Erythroblast (primary cell): ENCODE results near the gene ATP4A.

ENCODE experiments used
- GATA1 ChIP-seq: IDR thresholded peaks from 2 replicates; pipeline ENCODE4 v1.6.1; 2011; ENCODE audit warnings: low read depth, mild to moderate bottlenecking, control low read depth, low read length, moderate library complexity
- POLR2A ChIP-seq: IDR thresholded peaks from 2 replicates; pipeline ENCODE4 v1.6.1; 2011; ENCODE audit warnings: mild to moderate bottlenecking, low read length

DNA sequence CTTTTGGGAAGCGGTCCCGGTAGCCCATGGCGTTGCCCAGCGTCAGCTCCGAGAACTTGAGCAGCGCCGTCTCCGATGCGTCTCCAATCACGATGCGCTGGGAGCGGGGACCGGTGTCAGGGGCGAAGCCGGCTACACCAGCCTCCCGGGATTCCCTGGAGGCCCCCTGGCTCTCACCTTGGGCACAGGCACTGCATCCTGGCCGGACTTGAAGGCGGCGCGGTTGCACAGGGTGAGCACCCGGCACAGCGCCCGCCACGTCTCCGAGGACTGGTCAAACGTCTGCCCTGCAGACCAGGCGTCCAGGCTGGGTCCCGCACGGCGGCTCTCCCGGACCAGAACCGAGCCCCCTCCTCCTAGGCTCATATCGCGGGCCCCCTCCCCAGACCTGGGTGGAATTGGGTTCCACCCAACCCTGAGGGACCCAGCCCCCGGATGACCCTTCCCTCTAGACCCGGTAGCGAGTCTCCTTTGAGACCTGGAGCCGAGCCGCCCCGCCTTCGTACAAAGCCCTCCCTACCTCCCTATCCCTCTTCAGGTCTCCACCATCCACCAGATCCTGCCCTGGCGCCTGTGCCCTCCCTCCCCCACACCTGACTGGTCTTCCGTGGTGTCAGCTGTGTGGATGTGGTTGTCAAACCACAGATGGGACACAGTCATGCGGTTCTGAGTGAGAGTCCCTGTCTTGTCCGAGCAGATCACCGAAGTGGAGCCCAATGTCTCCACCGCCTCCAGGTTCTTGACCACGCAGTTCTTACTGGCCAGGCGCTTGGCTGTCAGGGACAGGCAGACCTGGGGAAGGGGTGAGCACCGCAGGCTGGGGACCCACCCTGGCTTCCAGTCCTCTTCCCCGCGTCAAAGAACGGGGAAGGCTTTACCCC is 4.8 kb downstream of the ATP4A start:
- TF ChIP-seq POLR2A (no peak), GATA1 (no peak)
